ENCODE results near the gene CITED2.
A peak's percentile ranks its signal among the peaks of the same experiment; 100 is the strongest.

CITED2 gene

GRCh38 chr6:139378882-139379341 is 4.5 kb upstream of the CITED2 start:
- Histone ChIP-seq H3K9me3 (ENCODE audit: insufficient read depth, low read depth, low read length) (no peaks in the 10 kb centered on the region), H2AFZ (ENCODE audit: insufficient read depth, low read length, poor library complexity) (no peak overlapping the region), H3K4ac (ENCODE audit: low read depth, low read length) (no peak overlapping the region), H4K91ac (ENCODE audit: low read depth, low read length) (no peak overlapping the region), H3K4me3 (ENCODE audit: low read depth, low read length) (no peak overlapping the region), H3K27me3 (ENCODE audit: insufficient read depth, low read length) (no peaks in the 10 kb centered on the region), H3K27ac (ENCODE audit: low read depth, low read length) (no peak overlapping the region), H4K12ac (ENCODE audit: low read depth, low read length) (no peak overlapping the region), H2BK120ac (ENCODE audit: insufficient read depth, low read length, poor library complexity) (no peak overlapping the region), H2BK5ac (ENCODE audit: low read depth, low read length, poor library complexity) (no peak overlapping the region), H2AK5ac (ENCODE audit: low read length) (no peak overlapping the region), H3K23ac (ENCODE audit: low read length) (no peak overlapping the region), H3K4me2 (ENCODE audit: low read length) (no peak overlapping the region), H3K36me3 (ENCODE audit: control insufficient read depth in 1 of 2, insufficient read depth in 2 of 2, low read length in 2 of 2) (no peaks in the 10 kb centered on the region), H3K79me1 (ENCODE audit: low read length) (peaks cover 31% of the 10 kb centered on the region), H3K14ac (ENCODE audit: low read length) (no peak overlapping the region), H4K8ac (ENCODE audit: low read depth, low read length) (no peak overlapping the region), H3K18ac (ENCODE audit: low read length) (peak overlapping the region; percentile 77), H3K4me1 (ENCODE audit: control insufficient read depth in 1 of 2, insufficient read depth in 2 of 2, low read length in 2 of 2) (peaks cover 10 to 16% of the 10 kb centered on the region in 2 experiments), H3K9ac (ENCODE audit: low read length) (no peak overlapping the region), H2BK12ac (ENCODE audit: low read length) (peak overlapping the region; percentile 79), H3K79me2 (ENCODE audit: control insufficient read depth, insufficient read depth, low read length, poor library complexity) (peaks cover 13% of the 10 kb centered on the region)
- WGBS (ENCODE audit: extremely low coverage, insufficient coverage, insufficient read length), result no CpG with 5 or more reads among the region's 1 CpG
- peak; percentile 42 to 60 for DNase-seq

- Histone ChIP-seq H2BK120ac (ENCODE audit: insufficient read depth, low read length, poor library complexity) (no peak overlapping the region), H2AK5ac (ENCODE audit: low read length) (no peak overlapping the region), H4K8ac (ENCODE audit: low read depth, low read length) (no peak overlapping the region), H3K4me2 (ENCODE audit: low read length) (no peak overlapping the region), H3K14ac (ENCODE audit: low read length) (no peak overlapping the region), H3K4me3 (ENCODE audit: low read depth, low read length) (no peak overlapping the region), H3K4ac (ENCODE audit: low read depth, low read length) (no peak overlapping the region), H3K79me1 (ENCODE audit: low read length) (peaks cover 38% of the 10 kb centered on the region), H3K4me1 (ENCODE audit: control insufficient read depth in 1 of 2, insufficient read depth in 2 of 2, low read length in 2 of 2) (peaks cover 10 to 16% of the 10 kb centered on the region in 2 experiments), H2AFZ (ENCODE audit: insufficient read depth, low read length, poor library complexity) (no peak overlapping the region), H2BK5ac (ENCODE audit: low read depth, low read length, poor library complexity) (no peak overlapping the region), H3K36me3 (ENCODE audit: control insufficient read depth in 1 of 2, insufficient read depth in 2 of 2, low read length in 2 of 2) (peaks cover 5 to 7% of the 10 kb centered on the region in 2 experiments), H3K79me2 (ENCODE audit: control insufficient read depth, insufficient read depth, low read length, poor library complexity) (peaks cover 20% of the 10 kb centered on the region), H3K9ac (ENCODE audit: low read length) (no peak overlapping the region), H3K9me3 (ENCODE audit: insufficient read depth, low read depth, low read length) (no peaks in the 10 kb centered on the region), H4K91ac (ENCODE audit: low read depth, low read length) (no peak overlapping the region), H3K18ac (ENCODE audit: low read length) (no peak overlapping the region), H3K27me3 (ENCODE audit: insufficient read depth, low read length) (no peaks in the 10 kb centered on the region), H2BK12ac (ENCODE audit: low read length) (no peak overlapping the region), H3K23ac (ENCODE audit: low read length) (no peak overlapping the region), H4K12ac (ENCODE audit: low read depth, low read length) (no peak overlapping the region), H3K27ac (ENCODE audit: low read depth, low read length) (no peak overlapping the region)
- no peak for DNase-seq
Observed at GRCh38 chr6:139378226-139378625, 3.8 kb upstream of the CITED2 start.

- peaks cover 41% of the 10 kb centered on the region for H3K79me1 ChIP-seq (ENCODE audit: low read length)
- H4K12ac ChIP-seq (ENCODE audit: low read depth, low read length), result no peak overlapping the region
- H2BK5ac ChIP-seq (ENCODE audit: low read depth, low read length, poor library complexity), result peak overlapping the region; percentile 18
- H3K18ac ChIP-seq (ENCODE audit: low read length), result peak overlapping the region; percentile 16
- peak overlapping the region; percentile 16 for H3K14ac ChIP-seq (ENCODE audit: low read length)
- peaks cover 9 to 10% of the 10 kb centered on the region in 2 experiments for H3K36me3 ChIP-seq (ENCODE audit: control insufficient read depth in 1 of 2, insufficient read depth in 2 of 2, low read length in 2 of 2)
- no peak overlapping the region for H2AFZ ChIP-seq (ENCODE audit: insufficient read depth, low read length, poor library complexity)
- H3K27me3 ChIP-seq (ENCODE audit: insufficient read depth, low read length), result no peaks in the 10 kb centered on the region
- H3K4me3 ChIP-seq (ENCODE audit: low read depth, low read length), result no peak overlapping the region
- peak overlapping the region; percentile 75 for H3K4me2 ChIP-seq (ENCODE audit: low read length)
- WGBS (ENCODE audit: extremely low coverage, insufficient coverage, insufficient read length), result no CpG with 5 or more reads among the region's 5 CpGs
- peaks cover 24% of the 10 kb centered on the region for H3K79me2 ChIP-seq (ENCODE audit: control insufficient read depth, insufficient read depth, low read length, poor library complexity)
- H3K9me3 ChIP-seq (ENCODE audit: insufficient read depth, low read depth, low read length), result no peaks in the 10 kb centered on the region
- H2BK120ac ChIP-seq (ENCODE audit: insufficient read depth, low read length, poor library complexity), result peak overlapping the region; percentile 26
- no peak overlapping the region for H3K23ac ChIP-seq (ENCODE audit: low read length)
- H3K4me1 ChIP-seq (ENCODE audit: control insufficient read depth in 1 of 2, insufficient read depth in 2 of 2, low read length in 2 of 2), result peaks cover 10 to 16% of the 10 kb centered on the region in 2 experiments
- H3K4ac ChIP-seq (ENCODE audit: low read depth, low read length), result peak overlapping the region; percentile 6
- H4K91ac ChIP-seq (ENCODE audit: low read depth, low read length), result peak overlapping the region; percentile 33
- no peak overlapping the region for H3K9ac ChIP-seq (ENCODE audit: low read length)
- H2AK5ac ChIP-seq (ENCODE audit: low read length), result peak overlapping the region; percentile 57
- no peak overlapping the region for H4K8ac ChIP-seq (ENCODE audit: low read depth, low read length)
- peak overlapping the region; percentile 41 for H2BK12ac ChIP-seq (ENCODE audit: low read length)
- DNase-seq, result peak; percentile 59 to 70
- H3K27ac ChIP-seq (ENCODE audit: low read depth, low read length), result peak overlapping the region; percentile 84
Observed at GRCh38 chr6:139376604-139377218, 2.3 kb upstream of the CITED2 start.

- Histone ChIP-seq H4K12ac (ENCODE audit: low read depth, low read length) (peak overlapping the region; percentile 80), H3K9ac (ENCODE audit: low read length) (peak overlapping the region; percentile 25), H4K8ac (ENCODE audit: low read depth, low read length) (peak overlapping the region; percentile 77), H3K27me3 (ENCODE audit: insufficient read depth, low read length) (no peaks in the 10 kb centered on the region), H4K91ac (ENCODE audit: low read depth, low read length) (peak overlapping the region; percentile 93), H2AK5ac (ENCODE audit: low read length) (peak overlapping the region; percentile 94), H3K4me3 (ENCODE audit: low read depth, low read length) (peak overlapping the region; percentile 66), H3K4ac (ENCODE audit: low read depth, low read length) (peak overlapping the region; percentile 82), H2BK12ac (ENCODE audit: low read length) (peak overlapping the region; percentile 94), H3K23ac (ENCODE audit: low read length) (no peak overlapping the region), H3K79me1 (ENCODE audit: low read length) (peaks cover 41% of the 10 kb centered on the region), H3K27ac (ENCODE audit: low read depth, low read length) (peak overlapping the region; percentile 84), H3K4me1 (ENCODE audit: control insufficient read depth in 1 of 2, insufficient read depth in 2 of 2, low read length in 2 of 2) (peaks cover 10 to 16% of the 10 kb centered on the region in 2 experiments), H3K36me3 (ENCODE audit: control insufficient read depth in 1 of 2, insufficient read depth in 2 of 2, low read length in 2 of 2) (peaks cover 9 to 10% of the 10 kb centered on the region in 2 experiments), H3K14ac (ENCODE audit: low read length) (peak overlapping the region; percentile 98), H3K4me2 (ENCODE audit: low read length) (peak overlapping the region; percentile 75), H3K18ac (ENCODE audit: low read length) (peak overlapping the region; percentile 94), H2BK5ac (ENCODE audit: low read depth, low read length, poor library complexity) (peak overlapping the region; percentile 97), H2BK120ac (ENCODE audit: insufficient read depth, low read length, poor library complexity) (peak overlapping the region; percentile 99), H2AFZ (ENCODE audit: insufficient read depth, low read length, poor library complexity) (peak overlapping the region; percentile 79), H3K9me3 (ENCODE audit: insufficient read depth, low read depth, low read length) (no peaks in the 10 kb centered on the region), H3K79me2 (ENCODE audit: control insufficient read depth, insufficient read depth, low read length, poor library complexity) (peaks cover 24% of the 10 kb centered on the region)
- DNase-seq, result no peak
- WGBS (ENCODE audit: extremely low coverage, insufficient coverage, insufficient read length), result no CpG with 5 or more reads among the region's 11 CpGs
Observed at GRCh38 chr6:139376017-139376330, 1.5 kb upstream of the CITED2 start.
